ENCODE data around the gene BAX. TPM values are rescaled to one million over a fixed set of nuclear protein-coding genes. Genes with fewer than 3 reads are reported as not detected.

The BAX gene
- total RNA-seq, 1 donor from 2014 or later: 182 TPM

DNA sequence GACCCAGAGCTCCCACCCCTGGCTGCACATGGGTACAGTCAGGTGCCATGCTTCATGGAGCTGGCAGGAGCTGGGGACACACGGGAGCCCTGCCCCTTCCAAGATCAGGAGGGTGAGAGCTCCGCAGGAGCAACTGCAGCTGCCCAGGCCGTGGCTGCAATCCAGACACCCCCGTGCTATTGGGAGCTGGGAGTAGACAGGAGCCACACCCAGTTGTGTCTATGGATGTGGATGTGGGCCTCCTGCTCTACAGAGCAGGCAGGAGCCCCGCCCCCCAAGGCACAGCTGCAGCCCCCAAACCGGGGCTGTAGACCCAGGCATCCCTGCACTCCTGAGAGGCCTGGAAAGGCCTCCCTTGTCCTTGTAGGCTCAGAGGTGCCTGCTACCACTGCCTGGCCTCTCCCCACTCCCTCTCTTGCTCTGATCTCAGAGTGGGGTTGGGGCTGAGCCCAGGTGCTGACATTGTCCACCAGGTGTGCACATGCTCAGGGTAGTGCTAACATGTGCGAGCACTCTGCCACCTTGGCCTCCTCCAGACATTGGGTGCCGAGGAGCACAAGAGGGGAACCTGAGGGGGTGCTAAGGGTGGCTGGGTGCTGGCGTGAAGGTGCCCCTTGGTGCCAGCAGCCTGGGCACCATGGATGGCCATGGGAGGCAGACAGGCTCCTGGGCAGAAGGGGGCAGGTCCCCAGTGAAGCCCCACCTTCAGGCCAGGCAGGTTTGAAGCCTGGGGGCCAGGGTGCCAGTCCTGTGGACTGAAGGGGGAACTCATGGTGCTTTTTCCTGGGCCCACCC, 8.0 kb upstream of the BAX start:
- H3K4me3 ChIP-seq: no peak overlapping the region
- no peak for DNase-seq (ENCODE audit: low spot score in 2 of 2)
- H3K36me3 ChIP-seq: no peaks in the 10 kb centered on the region
- no peak overlapping the region for H3K27ac ChIP-seq
- no peaks in the 10 kb centered on the region for H3K27me3 ChIP-seq
- H3K9me3 ChIP-seq: no peaks in the 10 kb centered on the region
- intact Hi-C loops (cut with DNase I): no loop called here
- H3K4me1 ChIP-seq: no peaks in the 10 kb centered on the region
- TF ChIP-seq, protein P1, sequence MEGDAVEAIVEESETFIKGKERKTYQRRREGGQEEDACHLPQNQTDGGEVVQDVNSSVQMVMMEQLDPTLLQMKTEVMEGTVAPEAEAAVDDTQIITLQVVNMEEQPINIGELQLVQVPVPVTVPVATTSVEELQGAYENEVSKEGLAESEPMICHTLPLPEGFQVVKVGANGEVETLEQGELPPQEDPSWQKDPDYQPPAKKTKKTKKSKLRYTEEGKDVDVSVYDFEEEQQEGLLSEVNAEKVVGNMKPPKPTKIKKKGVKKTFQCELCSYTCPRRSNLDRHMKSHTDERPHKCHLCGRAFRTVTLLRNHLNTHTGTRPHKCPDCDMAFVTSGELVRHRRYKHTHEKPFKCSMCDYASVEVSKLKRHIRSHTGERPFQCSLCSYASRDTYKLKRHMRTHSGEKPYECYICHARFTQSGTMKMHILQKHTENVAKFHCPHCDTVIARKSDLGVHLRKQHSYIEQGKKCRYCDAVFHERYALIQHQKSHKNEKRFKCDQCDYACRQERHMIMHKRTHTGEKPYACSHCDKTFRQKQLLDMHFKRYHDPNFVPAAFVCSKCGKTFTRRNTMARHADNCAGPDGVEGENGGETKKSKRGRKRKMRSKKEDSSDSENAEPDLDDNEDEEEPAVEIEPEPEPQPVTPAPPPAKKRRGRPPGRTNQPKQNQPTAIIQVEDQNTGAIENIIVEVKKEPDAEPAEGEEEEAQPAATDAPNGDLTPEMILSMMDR (IDR thresholded peaks at IDR 0.05): no peak

DNA sequence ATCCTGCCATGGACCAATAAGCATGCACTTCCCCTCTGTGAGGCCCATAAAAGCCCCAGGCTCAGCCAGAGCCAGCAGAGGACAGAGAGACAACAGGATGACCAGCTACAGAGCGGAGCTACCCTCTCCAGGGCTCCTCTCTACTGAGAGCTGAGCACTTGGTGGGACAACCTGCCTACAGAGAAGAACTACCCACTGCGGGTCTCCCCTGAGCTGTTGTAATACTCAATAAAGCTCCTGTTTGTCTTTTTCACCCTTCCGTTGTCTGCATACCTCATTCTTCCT, 7.5 kb upstream of the BAX start:
- DNase-seq (ENCODE audit: low spot score in 2 of 2): no peak
- H3K27ac ChIP-seq: no peak overlapping the region
- no peaks in the 10 kb centered on the region for H3K36me3 ChIP-seq
- no peak overlapping the region for H3K4me3 ChIP-seq
- no peaks in the 10 kb centered on the region for H3K9me3 ChIP-seq
- TF ChIP-seq, protein P1 (IDR thresholded peaks at IDR 0.05): no peak
- H3K4me1 ChIP-seq: no peaks in the 10 kb centered on the region
- intact Hi-C loops (cut with DNase I): no loop called here
- no peaks in the 10 kb centered on the region for H3K27me3 ChIP-seq

DNA sequence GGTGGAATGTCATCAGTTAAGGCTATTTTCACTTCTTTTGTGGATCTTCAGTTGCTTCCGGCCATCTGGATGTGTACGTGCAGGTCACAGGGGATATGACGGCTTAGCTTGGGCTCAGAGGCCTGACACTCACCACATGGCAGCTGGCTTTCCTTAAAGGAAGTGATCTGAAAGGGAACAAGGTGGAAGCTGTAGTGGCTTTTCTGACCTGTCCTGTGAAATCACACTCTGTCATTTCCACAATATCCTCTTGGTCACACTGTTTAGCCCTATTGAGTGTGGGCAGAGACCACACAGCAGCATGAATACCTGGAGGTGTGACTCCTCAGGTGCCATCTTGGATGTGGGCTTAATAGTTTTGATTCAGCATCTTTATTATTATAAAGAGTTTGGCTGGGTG, 4.5 kb upstream of the BAX start:
- intact Hi-C loops (cut with DNase I): no loop called here
- no peak overlapping the region for H3K4me3 ChIP-seq
- H3K27ac ChIP-seq: no peak overlapping the region
- peaks cover 0 to 4% of the 10 kb centered on the region in 2 donors for H3K4me1 ChIP-seq
- TF ChIP-seq, protein P1 (IDR thresholded peaks at IDR 0.05): no peak
- H3K27me3 ChIP-seq: no peaks in the 10 kb centered on the region
- no peaks in the 10 kb centered on the region for H3K9me3 ChIP-seq
- no peaks in the 10 kb centered on the region for H3K36me3 ChIP-seq
- no peak for DNase-seq (ENCODE audit: low spot score in 2 of 2)

DNA sequence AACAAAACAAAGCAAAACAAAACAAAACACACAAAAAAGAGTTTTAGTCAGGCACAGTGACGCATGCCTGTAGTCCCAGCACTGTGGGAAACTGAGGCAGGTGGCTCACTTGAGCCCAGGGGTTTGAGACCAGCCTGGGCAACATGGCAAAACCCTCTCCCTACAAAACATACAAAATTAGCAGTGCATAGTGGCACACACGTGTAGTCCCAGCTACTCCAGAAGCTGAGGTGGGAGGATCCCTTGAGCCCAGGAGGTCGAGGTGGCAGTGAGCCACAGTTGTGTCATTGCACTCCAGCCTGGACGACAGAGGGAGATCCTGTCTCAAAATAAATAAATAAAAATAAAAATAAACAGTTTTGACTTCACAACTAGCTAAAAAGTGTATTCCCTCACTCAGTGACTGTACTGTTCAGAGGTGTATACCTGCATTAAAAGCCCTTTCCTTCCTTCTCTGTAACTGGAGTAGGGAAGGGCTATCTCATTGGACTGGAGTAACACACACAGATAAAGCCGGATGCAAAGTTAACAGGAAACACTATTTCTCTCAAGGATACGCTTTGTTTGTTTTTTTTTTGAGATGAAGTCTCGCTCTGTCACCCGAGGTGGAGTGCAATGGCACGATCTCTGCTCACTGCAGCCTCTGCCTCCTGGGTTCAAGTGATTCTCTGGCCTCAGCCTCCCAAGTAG, 3.7 kb upstream of the BAX start:
- DNase-seq (ENCODE audit: low spot score in 2 of 2): no peak
- Histone ChIP-seq H3K27me3 (no peaks in the 10 kb centered on the region), H3K27ac (no peak overlapping the region), H3K36me3 (no peaks in the 10 kb centered on the region), H3K9me3 (no peaks in the 10 kb centered on the region), H3K4me3 (no peak overlapping the region), H3K4me1 (peaks cover 5 to 9% of the 10 kb centered on the region in 2 donors)
- TF ChIP-seq, protein P1 (IDR thresholded peaks at IDR 0.05): no peak
- intact Hi-C loops (cut with DNase I): no loop called here

DNA sequence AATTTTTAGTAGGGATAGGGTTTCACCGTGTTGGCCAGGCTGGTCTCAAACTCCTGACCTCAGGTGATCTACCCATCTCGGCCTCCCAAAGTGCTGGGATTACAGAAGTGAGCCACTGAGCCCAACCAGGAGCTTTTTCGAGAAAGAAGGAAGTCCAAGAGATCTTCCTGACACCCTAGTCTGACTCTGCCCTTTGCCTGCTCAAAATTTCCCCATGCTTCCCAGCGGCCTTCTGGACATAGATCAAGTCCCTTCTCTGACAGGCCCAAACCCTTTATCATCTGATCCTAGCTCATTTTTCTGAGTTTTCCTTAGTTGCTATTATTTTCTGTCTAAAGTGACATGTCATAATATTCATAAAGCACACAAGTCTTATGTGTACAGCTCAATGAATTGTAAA, 1.5 kb upstream of the BAX start:
- TF ChIP-seq, protein P1 (IDR thresholded peaks at IDR 0.05): no peak
- Histone ChIP-seq H3K27ac (peak overlapping the region; percentile 86 to 94), H3K36me3 (peaks cover 0 to 6% of the 10 kb centered on the region in 2 donors), H3K27me3 (no peaks in the 10 kb centered on the region), H3K9me3 (no peaks in the 10 kb centered on the region), H3K4me3 (no peak overlapping the region), H3K4me1 (peaks cover 5 to 13% of the 10 kb centered on the region in 2 donors)
- intact Hi-C loops (cut with DNase I): no loop called here
- DNase-seq (ENCODE audit: low spot score in 2 of 2): no peak

Measured in ascending aorta (tissue), 2 donors.